Mucosa of descending colon (tissue), 3 donors: Measurements from ENCODE around the gene PLCXD1. TPM values are rescaled to one million over a fixed set of nuclear protein-coding genes. Genes with fewer than 3 reads are reported as not detected.

ENCODE experiments used
- ATAC-seq: fragments of 200-7000 bp; cut with Tn5 transposase; one replicate; pipeline ENCODE4 v1.9.1; 2020; ENCODE audit warnings: mild to moderate bottlenecking, moderate library complexity
- DNase-seq, 3 donors: peaks; one replicate each; pipeline ENCODE4 v3.0.0-alpha.2; 2020
- H3K36me3 ChIP-seq: fragments of 200-600 bp; one replicate; pipeline ENCODE4 v1.8.0; 2021; ENCODE audit warnings: low read depth, mild to moderate bottlenecking
- H3K4me1 ChIP-seq: fragments of 200-600 bp; one replicate; pipeline ENCODE4 v1.8.0; 2021; ENCODE audit warnings: low read depth, mild to moderate bottlenecking
- H3K4me3 ChIP-seq: fragments of 200-600 bp; one replicate; pipeline ENCODE4 v1.8.0; 2021; ENCODE audit warnings: mild to moderate bottlenecking
- H3K9me3 ChIP-seq: fragments of 200-600 bp; one replicate; pipeline ENCODE4 v1.8.0; 2021; ENCODE audit warnings: mild to moderate bottlenecking
- intact Hi-C, 2 donors: fragments of 100-400 bp; cut with DNase I in 1 of 2; cut with micrococcal nuclease in 1 of 2; formaldehyde crosslinking; loops; one replicate each; pipeline versions ENCODE4 v1.11.0 to v1.11.1; 2022; cut with DNase I, micrococcal nuclease
- total RNA-seq, 3 donors: library from RNA; stranded (reverse); fragmentation: NEBNext Ultra II Directional in 2 of 3; extraction: Animal tissue kit (Norgen Biotek cat#: 25700) in 2 of 3; gene quantifications; one replicate each; pipeline versions ENCODE4 v1.2.1 to v1.2.4, GENCODE V29; 2021 to 2023
- TF ChIP-seq, protein P1 (sequence below): fragments of 200-600 bp; IDR thresholded peaks from one replicate; pipeline ENCODE4 v1.8.0; 2022; ENCODE audit warnings: antibody characterized with exemption, mild to moderate bottlenecking
- donor health status: DM: no; HTN: no; CAD: no; lungs with moderate emphysema.
- donor health status: DM: no; HTN: no; CAD: no.
- donor health status: DM: no; HTN: yes; CAD: no.

PLCXD1 gene
- total RNA-seq, 3 donors from 2014 or later, result 12.6 to 20.7 (median 13.8) TPM

DNA sequence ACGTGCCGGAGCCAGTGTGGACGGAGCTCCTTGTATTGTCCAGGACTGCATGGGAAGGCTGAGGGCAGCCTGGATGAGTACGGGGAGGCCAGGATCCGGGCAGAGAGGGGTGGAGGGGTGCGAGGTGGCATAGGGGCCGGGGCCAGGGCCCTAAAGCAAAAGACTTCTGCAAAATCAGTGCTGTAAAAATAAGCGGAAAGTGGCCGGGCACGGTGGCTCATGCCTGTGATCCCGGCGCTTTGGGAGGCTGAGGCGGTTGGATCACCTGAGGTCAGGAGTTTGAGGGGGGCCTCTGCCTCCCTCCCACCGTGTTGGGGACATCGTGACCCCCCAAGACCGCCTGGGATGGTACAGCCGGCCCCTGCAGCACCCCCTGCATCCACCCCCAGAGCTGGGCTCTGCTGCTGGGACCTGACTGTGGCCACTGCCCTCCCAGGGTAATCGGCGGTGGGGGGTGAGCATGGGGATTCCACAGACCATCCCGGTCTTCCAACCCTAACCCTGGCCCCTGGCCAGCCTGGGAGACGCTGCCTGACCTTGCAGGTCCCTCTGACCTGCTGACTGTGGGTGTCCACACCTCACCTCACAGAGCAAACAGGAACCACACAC is 23.4 kb upstream of the PLCXD1 start:
- Histone ChIP-seq H3K9me3 (no peaks in the 10 kb centered on the region), H3K4me3 (no peak overlapping the region), H3K36me3 (no peaks in the 10 kb centered on the region), H3K4me1 (peaks cover 7% of the 10 kb centered on the region)
- no peak for ATAC-seq
- TF ChIP-seq, protein P1, sequence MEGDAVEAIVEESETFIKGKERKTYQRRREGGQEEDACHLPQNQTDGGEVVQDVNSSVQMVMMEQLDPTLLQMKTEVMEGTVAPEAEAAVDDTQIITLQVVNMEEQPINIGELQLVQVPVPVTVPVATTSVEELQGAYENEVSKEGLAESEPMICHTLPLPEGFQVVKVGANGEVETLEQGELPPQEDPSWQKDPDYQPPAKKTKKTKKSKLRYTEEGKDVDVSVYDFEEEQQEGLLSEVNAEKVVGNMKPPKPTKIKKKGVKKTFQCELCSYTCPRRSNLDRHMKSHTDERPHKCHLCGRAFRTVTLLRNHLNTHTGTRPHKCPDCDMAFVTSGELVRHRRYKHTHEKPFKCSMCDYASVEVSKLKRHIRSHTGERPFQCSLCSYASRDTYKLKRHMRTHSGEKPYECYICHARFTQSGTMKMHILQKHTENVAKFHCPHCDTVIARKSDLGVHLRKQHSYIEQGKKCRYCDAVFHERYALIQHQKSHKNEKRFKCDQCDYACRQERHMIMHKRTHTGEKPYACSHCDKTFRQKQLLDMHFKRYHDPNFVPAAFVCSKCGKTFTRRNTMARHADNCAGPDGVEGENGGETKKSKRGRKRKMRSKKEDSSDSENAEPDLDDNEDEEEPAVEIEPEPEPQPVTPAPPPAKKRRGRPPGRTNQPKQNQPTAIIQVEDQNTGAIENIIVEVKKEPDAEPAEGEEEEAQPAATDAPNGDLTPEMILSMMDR, result no peak
- DNase-seq, result peak in 2 of 3 donors; percentile 16 to 31
- intact Hi-C loops, result no loop called here

DNA sequence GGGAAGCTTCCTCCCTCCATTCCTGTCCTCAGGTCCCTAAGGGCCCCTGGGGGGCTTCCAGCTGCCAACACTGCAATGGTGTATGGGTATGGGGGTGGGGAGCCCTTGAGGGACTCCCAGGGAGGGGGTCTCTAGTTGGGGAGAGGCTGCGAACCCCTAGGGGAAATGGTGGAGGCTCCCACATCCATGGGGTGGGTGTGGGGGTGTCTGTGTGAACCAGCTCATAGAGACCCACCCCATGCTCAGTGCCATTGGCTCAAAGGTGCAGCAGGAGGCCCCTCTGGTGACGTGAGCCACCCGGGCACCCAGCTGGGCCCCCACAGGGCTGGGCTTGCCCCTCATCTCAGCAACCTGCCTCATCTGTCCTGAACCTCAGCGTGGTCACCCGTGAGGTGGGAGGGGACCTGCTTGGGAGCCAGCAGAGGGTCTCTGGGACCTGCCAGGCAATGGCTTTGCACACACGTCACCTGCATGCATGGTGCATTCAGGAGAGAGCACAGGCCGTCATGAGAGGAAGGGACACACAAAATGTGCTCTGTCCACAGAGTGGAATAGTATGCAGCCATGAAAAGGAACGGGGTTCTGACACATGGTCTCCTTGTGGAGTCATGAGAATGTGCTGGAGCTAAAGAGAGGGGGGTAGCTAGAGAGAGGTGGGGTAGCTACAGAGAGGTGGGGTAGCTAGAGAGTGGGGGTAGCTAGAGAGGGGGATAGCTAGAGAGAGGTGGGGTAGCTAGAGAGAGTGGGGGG is 22.7 kb upstream of the PLCXD1 start:
- ATAC-seq (no peak), DNase-seq (peak in 1 of 3 donors; percentile 34)
- Histone ChIP-seq H3K36me3 (no peaks in the 10 kb centered on the region), H3K4me1 (peaks cover 8% of the 10 kb centered on the region), H3K9me3 (no peaks in the 10 kb centered on the region), H3K4me3 (no peak overlapping the region)
- TF ChIP-seq, protein P1, result no peak
- intact Hi-C loops, result no loop called here

DNA sequence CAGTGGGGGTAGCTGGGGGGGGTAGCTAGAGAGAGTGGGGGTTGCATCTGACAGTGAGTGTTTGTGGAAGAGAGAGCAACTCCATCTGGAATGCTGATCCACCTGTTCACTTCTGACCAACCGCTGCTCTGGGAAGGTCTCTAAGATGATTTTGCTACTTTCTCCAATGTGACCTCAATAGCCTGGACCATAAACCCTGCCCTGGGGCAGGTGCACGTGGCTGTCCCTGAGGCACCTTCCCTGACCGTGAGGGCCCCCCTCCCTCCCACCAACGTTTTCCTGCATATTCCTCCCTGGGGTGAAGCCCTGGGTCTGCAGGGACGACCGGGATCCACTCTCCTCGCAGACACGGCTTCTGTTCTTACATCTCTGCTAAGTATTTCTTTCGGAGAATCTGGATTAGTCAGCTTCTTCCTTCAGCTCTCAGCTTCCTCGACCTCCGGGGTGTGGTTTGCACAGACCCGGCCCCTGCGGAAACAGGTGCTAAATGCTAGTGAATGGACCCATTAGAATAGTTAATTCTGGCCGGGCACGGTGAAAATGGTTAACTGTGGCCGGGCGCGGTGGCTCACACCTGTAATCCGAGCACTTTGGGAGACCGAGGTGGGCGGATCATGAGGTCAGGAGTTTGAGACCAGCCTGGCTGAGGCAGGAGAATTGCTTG is 21.4 kb upstream of the PLCXD1 start:
- H3K4me3 ChIP-seq, result no peak overlapping the region
- H3K9me3 ChIP-seq, result no peaks in the 10 kb centered on the region
- DNase-seq (peak in 2 of 3 donors; percentile 19 to 54), ATAC-seq (peak; percentile 56)
- intact Hi-C loops, result no loop called here
- TF ChIP-seq, protein P1, result no peak
- H3K4me1 ChIP-seq, result peaks cover 8% of the 10 kb centered on the region
- H3K36me3 ChIP-seq, result no peaks in the 10 kb centered on the region

DNA sequence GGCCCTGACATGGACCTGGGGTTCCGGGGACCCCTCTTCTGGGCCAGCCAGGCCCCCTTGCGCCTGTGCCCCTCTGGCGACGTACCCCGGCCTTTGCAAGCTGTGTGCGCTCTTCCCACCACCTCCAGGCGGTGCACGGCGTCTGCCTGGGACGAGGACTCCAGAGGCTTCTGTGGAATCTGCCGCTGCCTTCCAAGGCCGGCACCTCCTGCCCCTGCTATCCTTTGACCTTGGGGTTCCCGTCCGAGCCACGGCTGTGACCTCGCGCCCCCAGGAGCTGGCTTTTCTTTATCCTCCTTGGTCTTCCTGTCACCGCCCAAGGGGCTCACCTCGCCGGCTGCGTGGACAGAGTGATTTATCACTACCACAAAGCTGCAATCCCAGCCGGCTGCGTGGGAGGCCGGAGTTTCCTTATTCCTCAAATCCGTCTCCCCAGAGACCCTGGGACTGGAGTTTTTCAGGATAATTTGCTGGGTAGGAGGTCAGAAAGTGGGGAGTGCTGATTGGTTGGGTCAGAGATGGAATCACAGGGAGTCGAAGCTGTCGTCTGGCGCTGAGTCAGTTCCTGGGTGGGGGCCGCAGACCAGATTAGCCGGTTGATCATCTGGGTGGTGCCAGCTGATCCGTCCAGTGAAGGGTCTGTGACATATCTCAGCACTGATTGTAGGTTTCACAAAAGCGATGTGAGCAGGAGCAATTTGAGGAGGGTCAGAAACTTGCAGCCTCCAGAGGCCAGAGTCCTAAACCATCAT is 19.8 kb upstream of the PLCXD1 start:
- H3K36me3 ChIP-seq, result no peaks in the 10 kb centered on the region
- intact Hi-C loops, result no loop called here
- no peaks in the 10 kb centered on the region for H3K9me3 ChIP-seq
- peaks cover 8% of the 10 kb centered on the region for H3K4me1 ChIP-seq
- TF ChIP-seq, protein P1, result no peak
- ATAC-seq, result peak; percentile 12
- no peak overlapping the region for H3K4me3 ChIP-seq
- DNase-seq, result peak in 2 of 3 donors; percentile 16 to 46

DNA sequence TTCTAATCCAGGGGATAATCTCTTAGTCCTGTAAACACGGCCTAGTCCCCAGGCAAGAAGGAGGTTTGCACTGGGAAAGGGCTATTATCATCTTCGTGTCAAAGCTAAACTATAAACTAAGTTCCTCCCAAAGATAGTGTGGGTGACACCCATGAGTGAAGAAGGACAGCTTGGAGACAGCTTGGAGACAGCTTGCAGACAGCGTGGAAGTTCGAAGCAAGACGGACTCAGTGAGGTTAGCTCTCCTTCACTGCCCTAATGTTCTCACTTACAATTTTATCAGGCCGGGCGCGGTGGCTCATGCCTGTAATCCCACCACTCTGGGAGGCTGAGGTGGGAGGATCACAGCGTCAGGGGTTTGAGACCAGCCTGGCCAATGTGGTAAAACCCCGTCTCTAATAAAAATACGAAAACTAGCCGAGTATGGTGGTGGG is 19.2 kb upstream of the PLCXD1 start:
- H3K36me3 ChIP-seq, result no peaks in the 10 kb centered on the region
- H3K9me3 ChIP-seq, result no peaks in the 10 kb centered on the region
- no peak overlapping the region for H3K4me3 ChIP-seq
- DNase-seq, result peak in 2 of 3 donors; percentile 9 to 31
- TF ChIP-seq, protein P1, result no peak
- intact Hi-C loops, result no loop called here
- peaks cover 8% of the 10 kb centered on the region for H3K4me1 ChIP-seq
- ATAC-seq, result peak; percentile 12
